K562 (cell line): ENCODE data around the gene DNAJC11. TPM values are rescaled to one million over a fixed set of nuclear protein-coding genes. Genes with fewer than 3 reads are reported as not detected.
A peak's percentile ranks its signal among the peaks of the same experiment; 100 is the strongest.

Experiments
- CC2D1A ChIP-seq: fragments of 450-650 bp; IDR thresholded peaks from 2 replicates; pipeline ENCODE4 v1.6.1; 2017; ENCODE audit warnings: mild to moderate bottlenecking
- CHD1 ChIP-seq: fragments of 200-600 bp; sonication (generic); IDR thresholded peaks from one replicate; pipeline ENCODE4 v1.6.1; 2012; ENCODE audit warnings: mild to moderate bottlenecking, moderate library complexity, low read length, inconsistent platforms
- HEY1 ChIP-seq: fragments of 250-450 bp; sonication (Bioruptor Pico); IDR thresholded peaks from 2 replicates; pipeline ENCODE4 v1.5.0; 2020; ENCODE audit warnings: mild to moderate bottlenecking, moderate library complexity, borderline replicate concordance
- HIVEP1 ChIP-seq: fragments of 250-450 bp; sonication (Bioruptor Pico); IDR thresholded peaks from 2 replicates; pipeline ENCODE4 v1.4.0; 2020; ENCODE audit warnings: mild to moderate bottlenecking
- IFI16 ChIP-seq: fragments of 250-450 bp; sonication (Bioruptor Pico); IDR thresholded peaks from 2 replicates; pipeline ENCODE4 v2.1.2; 2022; ENCODE audit warnings: mild to moderate bottlenecking, inconsistent platforms
- NR1H2 ChIP-seq: sonication (generic); formaldehyde crosslinking; IDR thresholded peaks from 2 replicates; pipeline ENCODE4 v1.4.0; 2020; ENCODE audit warnings: mild to moderate bottlenecking, missing genetic modification reagents
- SMAD1 ChIP-seq: fragments of 150-350 bp; IDR thresholded peaks from 2 replicates; pipeline ENCODE4 v1.6.1; 2014; ENCODE audit warnings: low read length, low read depth; ENCODE audit not compliant: partially characterized antibody
- TAF15 ChIP-seq: fragments of 200-400 bp; formaldehyde crosslinking; IDR thresholded peaks from 2 replicates; pipeline ENCODE4 v1.6.1; 2017; ENCODE audit warnings: mild to moderate bottlenecking, low read depth, low read length, moderate library complexity
- ZNF311 ChIP-seq: fragments of 250-450 bp; sonication (Bioruptor Pico); IDR thresholded peaks from 2 replicates; pipeline ENCODE4 v1.4.0; 2020; ENCODE audit warnings: mild to moderate bottlenecking, moderate library complexity
- ZNF431 ChIP-seq: sonication (generic); formaldehyde crosslinking; IDR thresholded peaks from 2 replicates; pipeline ENCODE4 v1.8.0; 2022; ENCODE audit warnings: mild to moderate bottlenecking, missing genetic modification reagents
- ZNF780A ChIP-seq: fragments of 250-450 bp; sonication (Bioruptor Pico); IDR thresholded peaks from 2 replicates; pipeline ENCODE4 v1.5.0; 2021; ENCODE audit warnings: mild to moderate bottlenecking
- polyA plus RNA-seq, 8 experiments: library from polyadenylated mRNA; depleted of rRNA in 4 of 8; stranded (reverse) in 5 of 8; unstranded in 3 of 8; fragments of >200 nt; fragmentation: Nextera tagmentation in 2 of 8; fragmentation: Illumina TruSeq in 1 of 8; extraction: Ambion mirVana in 2 of 8; extraction: Trizol in 1 of 8; gene quantifications; 2 replicates each; pipeline versions ENCODE4 v1.2.1 to v1.2.3, GENCODE V29; 2011 to 2014; ENCODE audit warnings: inconsistent platforms in 1 of 8, missing spikeins in 1 of 8
- total RNA-seq, 7 experiments: library from RNA; depleted of rRNA in 6 of 7; stranded (reverse); fragments of >200 nt in 6 of 7; fragmentation: Illumina TruSeq in 2 of 7; extraction: Trizol in 2 of 7; gene quantifications; 2 replicates each; pipeline versions ENCODE4 v1.2.1 to v1.2.3, GENCODE V29; 2011 to 2021; ENCODE audit warnings: low replicate concordance in 1 of 7
- TF ChIP-seq, protein P1 (sequence below), 2 experiments: fragments of 450-650 bp in 1 of 2; sonication (generic) in 1 of 2; formaldehyde crosslinking in 1 of 2; IDR thresholded peaks; 2 replicates each; pipeline versions ENCODE4 v1.7.1 to v1.9.0; 2016 to 2022; ENCODE audit warnings: inconsistent platforms in 1 of 2, mild to moderate bottlenecking in 1 of 2, missing genetic modification reagents in 1 of 2
- TF ChIP-seq, protein P2 (sequence below): fragments of 250-450 bp; sonication (Bioruptor Pico); IDR thresholded peaks from 2 replicates; pipeline ENCODE4 v1.5.0; 2021
- TF ChIP-seq, protein P3 (sequence below): sonication (generic); formaldehyde crosslinking; IDR thresholded peaks from 2 replicates; pipeline ENCODE4 v1.4.0; 2020; ENCODE audit warnings: mild to moderate bottlenecking, missing genetic modification reagents

DNAJC11 gene
- total and polyA plus RNA-seq, 9 of the 15 experiments (the other 6 are each of a cell fraction or from before 2014, with no cell fraction given), result 14.1 to 123 (median 76.6) TPM

GRCh38 chr1:6613361-6614018 is 88.1 kb downstream of the DNAJC11 start, which contains the start of gene PHF13 (continued):
- TF ChIP-seq ZNF431 (no peak), HIVEP1 (CRISPR knock-in tag) (no peak), TAF15 (no peak), ZNF780A (no peak), SMAD1 (no peak), CHD1 (no peak), HEY1 (CRISPR knock-in tag) (no peak), CC2D1A (no peak), NR1H2 (no peak), ZNF311 (no peak), IFI16 (no peak)
- TF ChIP-seq, protein P1, sequence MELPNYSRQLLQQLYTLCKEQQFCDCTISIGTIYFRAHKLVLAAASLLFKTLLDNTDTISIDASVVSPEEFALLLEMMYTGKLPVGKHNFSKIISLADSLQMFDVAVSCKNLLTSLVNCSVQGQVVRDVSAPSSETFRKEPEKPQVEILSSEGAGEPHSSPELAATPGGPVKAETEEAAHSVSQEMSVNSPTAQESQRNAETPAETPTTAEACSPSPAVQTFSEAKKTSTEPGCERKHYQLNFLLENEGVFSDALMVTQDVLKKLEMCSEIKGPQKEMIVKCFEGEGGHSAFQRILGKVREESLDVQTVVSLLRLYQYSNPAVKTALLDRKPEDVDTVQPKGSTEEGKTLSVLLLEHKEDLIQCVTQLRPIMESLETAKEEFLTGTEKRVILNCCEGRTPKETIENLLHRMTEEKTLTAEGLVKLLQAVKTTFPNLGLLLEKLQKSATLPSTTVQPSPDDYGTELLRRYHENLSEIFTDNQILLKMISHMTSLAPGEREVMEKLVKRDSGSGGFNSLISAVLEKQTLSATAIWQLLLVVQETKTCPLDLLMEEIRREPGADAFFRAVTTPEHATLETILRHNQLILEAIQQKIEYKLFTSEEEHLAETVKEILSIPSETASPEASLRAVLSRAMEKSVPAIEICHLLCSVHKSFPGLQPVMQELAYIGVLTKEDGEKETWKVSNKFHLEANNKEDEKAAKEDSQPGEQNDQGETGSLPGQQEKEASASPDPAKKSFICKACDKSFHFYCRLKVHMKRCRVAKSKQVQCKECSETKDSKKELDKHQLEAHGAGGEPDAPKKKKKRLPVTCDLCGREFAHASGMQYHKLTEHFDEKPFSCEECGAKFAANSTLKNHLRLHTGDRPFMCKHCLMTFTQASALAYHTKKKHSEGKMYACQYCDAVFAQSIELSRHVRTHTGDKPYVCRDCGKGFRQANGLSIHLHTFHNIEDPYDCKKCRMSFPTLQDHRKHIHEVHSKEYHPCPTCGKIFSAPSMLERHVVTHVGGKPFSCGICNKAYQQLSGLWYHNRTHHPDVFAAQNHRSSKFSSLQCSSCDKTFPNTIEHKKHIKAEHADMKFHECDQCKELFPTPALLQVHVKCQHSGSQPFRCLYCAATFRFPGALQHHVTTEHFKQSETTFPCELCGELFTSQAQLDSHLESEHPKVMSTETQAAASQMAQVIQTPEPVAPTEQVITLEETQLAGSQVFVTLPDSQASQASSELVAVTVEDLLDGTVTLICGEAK (IDR thresholded peaks at IDR 0.05), result 0 out of 2 replicates have a peak, but pooled peaks have one; percentile 28
- TF ChIP-seq, protein P1 (CRISPR knock-in tag; IDR thresholded peaks at IDR 0.05), result no peak
- TF ChIP-seq, protein P2, sequence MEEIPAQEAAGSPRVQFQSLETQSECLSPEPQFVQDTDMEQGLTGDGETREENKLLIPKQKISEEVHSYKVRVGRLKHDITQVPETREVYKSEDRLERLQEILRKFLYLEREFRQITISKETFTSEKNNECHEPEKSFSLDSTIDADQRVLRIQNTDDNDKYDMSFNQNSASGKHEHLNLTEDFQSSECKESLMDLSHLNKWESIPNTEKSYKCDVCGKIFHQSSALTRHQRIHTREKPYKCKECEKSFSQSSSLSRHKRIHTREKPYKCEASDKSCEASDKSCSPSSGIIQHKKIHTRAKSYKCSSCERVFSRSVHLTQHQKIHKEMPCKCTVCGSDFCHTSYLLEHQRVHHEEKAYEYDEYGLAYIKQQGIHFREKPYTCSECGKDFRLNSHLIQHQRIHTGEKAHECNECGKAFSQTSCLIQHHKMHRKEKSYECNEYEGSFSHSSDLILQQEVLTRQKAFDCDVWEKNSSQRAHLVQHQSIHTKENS (CRISPR knock-in tag), result no peak
- TF ChIP-seq, protein P3, sequence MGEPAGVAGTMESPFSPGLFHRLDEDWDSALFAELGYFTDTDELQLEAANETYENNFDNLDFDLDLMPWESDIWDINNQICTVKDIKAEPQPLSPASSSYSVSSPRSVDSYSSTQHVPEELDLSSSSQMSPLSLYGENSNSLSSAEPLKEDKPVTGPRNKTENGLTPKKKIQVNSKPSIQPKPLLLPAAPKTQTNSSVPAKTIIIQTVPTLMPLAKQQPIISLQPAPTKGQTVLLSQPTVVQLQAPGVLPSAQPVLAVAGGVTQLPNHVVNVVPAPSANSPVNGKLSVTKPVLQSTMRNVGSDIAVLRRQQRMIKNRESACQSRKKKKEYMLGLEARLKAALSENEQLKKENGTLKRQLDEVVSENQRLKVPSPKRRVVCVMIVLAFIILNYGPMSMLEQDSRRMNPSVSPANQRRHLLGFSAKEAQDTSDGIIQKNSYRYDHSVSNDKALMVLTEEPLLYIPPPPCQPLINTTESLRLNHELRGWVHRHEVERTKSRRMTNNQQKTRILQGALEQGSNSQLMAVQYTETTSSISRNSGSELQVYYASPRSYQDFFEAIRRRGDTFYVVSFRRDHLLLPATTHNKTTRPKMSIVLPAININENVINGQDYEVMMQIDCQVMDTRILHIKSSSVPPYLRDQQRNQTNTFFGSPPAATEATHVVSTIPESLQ (CRISPR knock-in tag), result no peak
